GM19372 (cell line): Measurements from ENCODE around the gene BLID.

Experiments
- ATAC-seq: cut with Tn5 transposase; IDR thresholded peaks from one replicate; pipeline ENCODE4 v1.9.1; 2021; ENCODE audit warnings: mild to moderate bottlenecking, low read depth, moderate library complexity; ENCODE audit not compliant: unreplicated experiment

Gene BLID

GRCh38 chr11:122108192-122108799, 7.7 kb downstream of the BLID start:
- ATAC-seq = no peak

DNA sequence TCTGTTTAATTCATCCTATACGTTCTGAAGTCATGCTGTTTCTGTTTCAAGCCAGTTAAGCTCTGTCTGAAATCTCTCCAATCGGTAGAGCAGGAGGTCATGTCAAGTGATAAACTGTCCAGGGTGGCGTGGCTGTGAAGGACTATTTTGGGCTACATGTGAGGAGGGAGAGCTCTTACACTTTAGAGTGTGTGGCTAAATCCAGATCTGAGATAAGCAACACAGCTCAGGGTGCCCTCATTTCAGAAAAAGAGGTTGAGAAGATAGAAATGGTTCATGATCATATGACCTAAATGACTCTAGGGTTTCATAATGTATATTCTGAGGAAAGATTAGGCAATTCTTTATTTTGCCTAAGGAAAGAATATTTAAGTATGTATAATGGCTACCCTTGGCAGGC, 8.4 kb downstream of the BLID start:
- ATAC-seq = no peak

DNA sequence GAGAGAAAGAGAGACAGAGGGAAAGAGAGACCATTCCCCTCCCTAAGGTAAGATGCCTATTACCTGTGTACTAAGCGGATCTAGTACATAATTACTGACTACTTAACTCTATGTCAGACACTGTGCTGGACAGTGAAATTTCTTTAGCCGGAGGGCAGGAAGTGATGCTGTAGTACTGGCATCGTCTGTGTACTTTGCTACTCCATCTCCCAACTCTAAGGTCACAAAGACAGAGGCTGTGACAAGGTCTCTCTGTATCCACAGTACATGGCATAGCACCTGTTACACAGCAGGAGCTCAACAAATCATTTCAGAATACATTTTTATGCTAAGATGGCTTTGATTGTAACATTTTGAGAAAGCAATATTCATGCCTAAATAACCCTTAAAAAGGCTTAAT, 9.0 kb downstream of the BLID start:
- no peak for ATAC-seq

- no peak for ATAC-seq
Observed at GRCh38 chr11:122105044-122105758, 10.8 kb downstream of the BLID start.

- ATAC-seq = no peak
Observed at GRCh38 chr11:122104341-122104740, 11.7 kb downstream of the BLID start.

DNA sequence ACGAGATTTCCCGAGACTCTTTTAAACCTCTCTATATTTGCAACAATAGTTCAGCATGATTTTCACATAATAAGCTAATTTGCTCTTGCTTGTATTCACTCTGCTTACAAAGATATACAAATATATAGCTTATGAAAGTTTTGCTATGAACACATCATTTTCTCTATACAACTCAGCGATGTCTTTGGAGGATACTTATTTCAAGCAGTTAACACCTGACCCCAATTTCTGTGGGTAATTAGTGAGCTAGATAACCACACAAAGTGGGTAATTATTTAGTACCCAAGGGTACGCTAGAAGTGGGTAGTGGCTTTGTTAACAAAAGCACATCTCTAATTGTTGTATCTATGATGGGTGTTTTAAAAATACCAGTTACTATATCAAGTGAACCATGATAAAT, 12.3 kb downstream of the BLID start:
- ATAC-seq = no peak

GRCh38 chr11:122103321-122103720, 12.7 kb downstream of the BLID start:
- ATAC-seq = no peak

- ATAC-seq = no peak
Observed at GRCh38 chr11:122102426-122102825, 13.6 kb downstream of the BLID start.

DNA sequence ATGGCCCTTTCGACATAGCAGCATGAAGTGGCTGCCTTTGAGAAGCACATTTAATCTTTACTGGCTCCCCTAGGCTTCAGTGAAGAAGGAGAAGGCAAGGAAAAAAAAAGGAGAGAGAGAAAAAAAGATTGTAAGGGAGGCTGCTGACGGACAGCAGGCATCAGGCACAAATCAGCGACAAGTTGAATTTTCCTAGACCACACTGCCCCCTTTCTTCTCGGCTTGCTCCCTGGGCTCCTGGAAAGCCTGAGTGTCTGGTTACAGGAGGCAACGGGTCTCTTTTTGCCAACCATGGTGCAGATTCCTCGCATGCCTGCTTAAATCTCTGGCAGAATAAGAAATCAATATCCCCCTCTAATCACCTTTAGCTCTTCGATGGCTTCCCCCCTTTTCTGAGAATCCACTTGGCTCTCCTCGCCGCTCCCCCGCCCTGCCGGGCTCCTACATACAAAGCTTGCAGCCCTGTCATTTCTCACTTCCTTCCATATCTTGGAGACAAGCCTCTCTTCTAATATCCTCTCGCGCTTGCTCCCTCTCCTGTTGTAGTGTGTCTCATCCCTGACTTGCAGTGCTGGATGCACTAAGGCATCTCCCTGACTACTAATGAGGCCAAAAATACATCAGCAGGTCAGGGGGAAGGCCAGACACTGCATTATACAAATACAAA, 14.3 kb downstream of the BLID start:
- ATAC-seq = no peak

DNA sequence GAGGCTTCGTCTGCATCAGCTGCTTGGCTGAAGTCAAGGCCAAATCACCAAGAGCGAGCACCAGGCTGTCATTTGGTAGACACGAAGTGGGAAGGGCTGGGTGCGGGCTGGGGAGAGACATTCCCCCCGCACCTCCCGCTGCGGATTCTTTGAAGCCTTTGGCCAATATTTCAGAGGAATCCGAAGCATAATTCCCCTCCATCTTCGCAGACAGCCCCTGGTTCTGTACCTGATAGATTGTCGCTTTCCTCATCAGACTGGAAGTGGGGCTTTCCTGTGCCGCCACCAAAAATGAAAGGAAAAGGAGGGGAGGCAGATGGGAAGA, 15.3 kb downstream of the BLID start:
- no peak for ATAC-seq

GRCh38 chr11:122100037-122100755, 15.8 kb downstream of the BLID start:
- ATAC-seq = no peak

DNA sequence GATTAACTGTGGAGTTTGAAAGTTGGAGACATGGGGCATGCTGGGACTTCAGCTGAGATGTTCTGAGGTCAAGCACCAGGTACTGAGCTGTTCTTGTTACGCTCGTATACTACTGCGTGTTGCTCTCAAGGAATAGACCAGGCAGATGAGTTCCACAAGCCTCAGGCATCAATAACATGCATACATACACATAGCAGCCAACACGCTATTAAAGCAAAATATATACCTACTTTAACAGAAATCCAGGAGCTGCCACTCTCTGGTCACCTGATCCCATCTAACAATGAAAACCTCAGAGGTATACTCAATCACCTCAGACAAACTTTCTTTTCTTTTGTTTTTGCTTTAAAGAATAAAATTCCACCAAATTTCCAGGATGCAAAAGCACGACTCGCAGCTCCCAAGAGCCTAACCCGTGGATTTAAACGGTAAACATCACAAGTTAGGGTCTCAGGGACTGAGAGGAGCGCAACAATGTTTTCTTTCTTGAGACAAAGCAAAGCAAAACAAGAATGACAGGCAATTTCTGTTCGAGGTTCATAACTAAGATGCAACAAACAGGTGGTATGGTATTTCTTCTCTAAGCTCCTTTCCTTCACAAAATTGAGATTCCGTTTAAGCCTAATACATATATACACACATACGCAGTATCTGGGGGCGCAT, 16.5 kb downstream of the BLID start:
- ATAC-seq = no peak

DNA sequence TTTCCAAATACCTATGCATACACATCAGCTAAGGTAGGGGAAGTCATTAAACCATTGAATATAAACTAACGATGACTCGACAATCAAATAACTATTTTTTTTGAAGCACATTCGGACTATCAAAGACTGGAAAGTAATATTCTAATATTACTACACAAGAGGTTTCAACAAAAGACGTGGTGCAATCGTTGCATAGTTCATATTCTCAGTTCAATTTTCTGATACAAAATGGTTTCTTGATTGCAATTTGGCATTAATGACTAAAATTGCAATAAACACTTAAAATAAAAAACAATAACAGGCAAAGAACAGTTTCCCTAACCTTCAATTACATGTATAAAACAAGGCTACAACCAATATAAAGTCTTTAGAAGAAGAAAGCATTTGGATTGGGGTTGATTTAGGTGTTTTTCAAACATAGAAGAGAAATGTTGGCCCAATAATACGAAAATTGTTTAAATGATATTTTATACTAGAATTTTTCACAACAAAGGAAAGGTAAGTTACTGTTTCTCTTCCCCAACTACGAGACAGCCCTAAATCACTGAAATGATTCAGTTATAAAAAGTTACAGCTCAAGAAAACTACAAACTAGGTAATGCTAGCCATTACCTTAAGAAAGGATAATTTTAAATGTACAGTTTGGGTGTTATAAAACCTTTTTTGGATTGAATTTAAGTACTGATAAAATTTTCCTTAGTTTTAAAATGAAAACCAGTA, 17.6 kb downstream of the BLID start:
- no peak for ATAC-seq

GRCh38 chr11:122097419-122098001, 18.5 kb downstream of the BLID start:
- no peak for ATAC-seq

- ATAC-seq = no peak
Observed at GRCh38 chr11:122096272-122097112, 19.5 kb downstream of the BLID start.

DNA sequence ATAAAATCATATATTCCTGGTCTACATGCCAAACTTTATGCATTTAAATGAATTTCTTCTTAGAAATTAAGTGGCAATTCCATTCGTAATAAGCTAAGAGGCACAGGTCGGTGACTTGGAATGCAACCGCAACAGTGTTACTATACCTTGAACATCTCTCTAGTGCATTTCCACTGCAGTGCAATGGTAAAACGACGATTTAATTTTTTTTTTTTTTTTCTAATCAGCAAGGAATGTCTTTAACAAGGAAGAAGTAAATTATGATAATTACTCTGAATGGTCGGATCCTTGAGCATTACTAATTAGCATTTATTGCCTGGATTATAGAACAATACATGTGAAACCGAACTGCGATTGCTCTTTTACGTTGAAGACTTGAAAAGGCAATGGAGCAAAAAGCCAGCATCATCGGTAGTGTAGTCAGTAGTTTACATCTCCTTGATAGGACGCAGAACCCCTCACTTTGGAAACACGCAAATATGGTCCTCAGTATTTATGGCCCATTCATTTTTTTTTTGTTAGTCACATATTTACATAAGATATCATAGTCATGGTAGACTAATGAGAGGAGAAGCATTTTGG, 20.2 kb downstream of the BLID start:
- no peak for ATAC-seq

DNA sequence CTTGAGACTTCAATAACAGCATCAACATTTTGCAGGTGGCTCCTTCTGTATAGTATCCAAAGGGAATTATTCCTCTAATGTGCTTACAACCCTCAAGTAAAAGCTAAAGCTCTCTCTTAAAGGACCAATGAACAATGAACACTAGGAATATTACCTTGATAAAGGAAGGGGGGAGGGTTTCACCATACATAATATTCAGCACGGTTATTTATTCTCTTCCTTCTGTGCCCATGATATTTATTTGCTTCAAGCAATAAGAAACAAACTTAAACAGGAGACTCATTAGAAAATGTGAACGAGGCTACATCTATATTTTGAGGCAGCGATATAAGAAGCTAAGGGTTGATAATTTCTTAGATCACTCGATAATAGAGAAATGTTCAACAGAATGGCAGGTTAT, 21.2 kb downstream of the BLID start:
- ATAC-seq = no peak

DNA sequence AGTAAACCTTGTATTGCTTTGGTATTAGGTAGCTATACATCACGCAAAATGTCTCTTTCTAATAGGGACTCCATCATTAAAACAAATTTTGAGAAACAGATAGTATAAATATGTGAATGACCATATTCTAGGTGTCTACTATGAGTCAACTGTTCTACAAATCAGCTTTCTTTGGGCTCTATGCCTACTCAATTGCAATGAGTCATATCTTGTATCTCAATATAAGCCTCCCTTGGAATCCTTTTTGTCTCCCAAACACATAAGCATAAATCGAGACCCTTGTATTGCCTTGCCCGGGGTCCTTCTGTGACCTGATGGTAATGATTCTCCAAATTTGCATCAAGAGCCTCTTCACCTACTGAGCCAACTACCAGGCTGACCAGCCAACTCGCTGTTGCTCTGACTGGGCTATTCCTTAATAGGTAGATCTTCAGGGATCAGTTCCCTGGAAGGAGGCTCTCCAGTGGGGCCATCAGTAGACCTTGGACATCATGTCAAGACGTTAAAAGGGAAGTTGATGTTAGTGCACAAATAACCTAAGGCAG, 22.2 kb downstream of the BLID start:
- ATAC-seq = no peak
